OCI-LY1 (cell line): ENCODE data around the gene IL20RB.

Experiments used
- CTCF ChIP-seq: fragments of 200-600 bp; sonication (generic), shearing (Covaris generic); IDR thresholded peaks from 2 replicates; pipeline ENCODE4 v1.5.1; 2017; ENCODE audit warnings: mild to moderate bottlenecking, antibody characterized with exemption, low read length, moderate library complexity, mixed read lengths
- EZH2 ChIP-seq: fragments of 200-600 bp; sonication (generic), shearing (Covaris generic); IDR thresholded peaks from 2 replicates; pipeline ENCODE4 v1.8.0; 2017; ENCODE audit warnings: borderline replicate concordance, mixed run types, mild to moderate bottlenecking, antibody characterized with exemption, low read length, moderate library complexity, mixed read lengths

- TF ChIP-seq CTCF (no peak), EZH2 (no peak)
Measured at GRCh38 chr3:137011153-137011552, 53.4 kb downstream of the IL20RB start.
